GM21390 (cell line): Measurements from ENCODE around the gene ATG4A.

Source experiments
- ATAC-seq: cut with Tn5 transposase; IDR thresholded peaks from one replicate; pipeline ENCODE4 v1.9.1; 2021; ENCODE audit not compliant: unreplicated experiment

The ATG4A gene, protein sequence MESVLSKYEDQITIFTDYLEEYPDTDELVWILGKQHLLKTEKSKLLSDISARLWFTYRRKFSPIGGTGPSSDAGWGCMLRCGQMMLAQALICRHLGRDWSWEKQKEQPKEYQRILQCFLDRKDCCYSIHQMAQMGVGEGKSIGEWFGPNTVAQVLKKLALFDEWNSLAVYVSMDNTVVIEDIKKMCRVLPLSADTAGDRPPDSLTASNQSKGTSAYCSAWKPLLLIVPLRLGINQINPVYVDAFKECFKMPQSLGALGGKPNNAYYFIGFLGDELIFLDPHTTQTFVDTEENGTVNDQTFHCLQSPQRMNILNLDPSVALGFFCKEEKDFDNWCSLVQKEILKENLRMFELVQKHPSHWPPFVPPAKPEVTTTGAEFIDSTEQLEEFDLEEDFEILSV

DNA sequence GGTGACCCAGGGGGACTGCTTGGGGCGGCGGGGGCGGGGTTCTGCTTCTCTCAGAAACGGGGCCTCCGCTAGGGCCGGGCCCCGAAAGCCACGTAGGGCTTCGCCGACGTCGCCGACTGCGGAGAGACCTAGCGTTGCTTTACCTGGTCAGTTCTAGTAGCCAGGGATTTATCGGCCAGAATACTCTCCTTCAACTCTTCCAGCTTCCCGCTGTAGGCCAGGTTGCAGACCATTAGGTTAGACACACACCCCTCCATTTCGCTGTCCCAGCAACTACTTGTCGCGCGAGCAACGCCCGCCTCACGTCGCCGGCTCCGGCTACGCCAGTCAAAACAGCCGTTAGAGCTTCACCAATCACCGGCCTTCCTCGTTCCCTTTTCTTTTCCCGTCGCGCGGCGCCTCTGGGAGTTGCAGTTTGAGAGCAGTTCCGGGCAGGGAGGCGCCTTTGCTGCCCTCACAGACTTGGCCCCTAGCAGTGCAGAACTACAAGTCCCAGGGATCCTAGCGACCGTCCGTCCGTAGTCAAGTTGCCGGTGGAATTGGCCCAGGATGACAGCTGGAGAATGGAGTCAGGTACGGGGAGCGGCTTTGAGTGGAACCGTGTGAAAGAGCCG, at the start of gene ATG4A, which contains the start of gene PSMD10:
TSS of gene ATG4A (plus strand) at position 515 of the 614 bp plus-strand sequence. CDS start at position 564, 49 bp downstream.
TSS of gene PSMD10 (minus strand) at position 279 of the 614 bp plus-strand sequence. CDS start at position 257, 22 bp downstream.
- ATAC-seq, result peak; percentile 95

DNA sequence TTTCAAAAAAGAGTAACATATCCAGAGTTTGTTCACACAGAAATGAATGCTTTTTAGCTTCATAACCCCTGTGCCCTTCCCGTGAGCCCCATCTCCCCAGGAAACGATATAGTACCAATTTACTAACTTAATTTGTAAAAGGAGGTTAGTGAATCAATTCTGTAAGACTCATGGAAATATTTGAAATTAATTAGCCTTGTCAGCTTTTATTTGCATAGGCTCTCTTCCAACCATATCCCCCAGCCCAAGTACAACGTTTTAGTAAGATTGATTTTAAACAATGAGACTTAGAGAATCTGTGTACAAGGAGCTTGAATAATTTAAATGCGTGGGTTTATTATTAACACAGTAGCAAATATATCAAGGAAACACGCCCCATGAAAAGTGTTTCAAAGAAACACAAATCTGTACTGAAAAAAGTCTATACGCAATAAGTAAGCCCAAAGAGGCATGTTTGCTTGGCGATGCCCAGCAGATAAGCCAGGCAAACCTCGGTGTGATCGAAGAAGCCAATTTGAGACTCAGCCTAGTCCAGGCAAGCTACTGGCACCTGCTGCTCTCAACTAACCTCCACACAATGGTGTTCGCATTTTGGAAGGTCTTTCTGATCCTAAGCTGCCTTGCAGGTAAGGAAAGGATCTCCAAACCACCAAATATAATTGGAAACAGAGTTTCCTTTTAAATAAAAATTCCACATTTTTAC, 46.9 kb upstream of the ATG4A start, which contains the start of gene VSIG1:
TSS of gene VSIG1 (plus strand) at position 512 of the 703 bp plus-strand sequence. CDS start at position 578, 66 bp downstream.
- no peak for ATAC-seq

DNA sequence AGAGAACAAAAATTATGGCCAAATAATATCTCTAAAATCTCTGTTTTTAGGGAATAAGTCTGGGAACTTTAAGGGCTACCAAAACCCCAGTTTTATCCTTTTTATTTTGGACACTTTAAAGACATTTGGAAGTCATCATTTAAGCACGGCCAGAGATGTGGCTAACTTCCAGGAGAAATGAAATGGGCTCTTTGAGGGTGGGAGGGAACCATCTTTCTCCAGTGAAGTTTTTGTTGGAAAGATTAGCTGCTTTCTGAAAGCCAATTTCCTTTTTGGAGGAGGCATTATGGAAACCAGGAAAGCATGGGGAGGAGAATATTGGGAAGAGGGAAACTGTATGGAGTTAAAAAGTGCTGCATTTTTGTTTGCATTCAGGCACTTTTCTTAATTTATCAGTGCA, 41.9 kb upstream of the ATG4A start:
- ATAC-seq, result no peak

DNA sequence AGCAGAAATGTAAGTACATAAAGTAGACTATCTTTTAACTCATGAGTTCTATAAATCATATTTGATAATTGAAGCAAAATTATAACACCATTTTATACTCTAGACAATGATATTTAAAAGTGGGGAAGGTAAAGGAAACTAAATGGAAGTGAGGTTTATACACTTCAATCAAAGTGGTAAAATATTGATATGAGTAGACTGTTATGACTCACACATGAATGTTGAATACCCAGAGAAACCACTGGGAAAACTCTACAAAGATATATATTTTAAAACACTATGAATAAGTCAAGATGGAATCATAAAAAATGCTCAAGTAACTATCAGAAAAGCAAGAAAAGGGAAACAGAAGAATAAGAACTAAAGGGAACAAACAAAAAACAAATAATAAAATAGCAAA, 38.4 kb upstream of the ATG4A start:
- no peak for ATAC-seq

DNA sequence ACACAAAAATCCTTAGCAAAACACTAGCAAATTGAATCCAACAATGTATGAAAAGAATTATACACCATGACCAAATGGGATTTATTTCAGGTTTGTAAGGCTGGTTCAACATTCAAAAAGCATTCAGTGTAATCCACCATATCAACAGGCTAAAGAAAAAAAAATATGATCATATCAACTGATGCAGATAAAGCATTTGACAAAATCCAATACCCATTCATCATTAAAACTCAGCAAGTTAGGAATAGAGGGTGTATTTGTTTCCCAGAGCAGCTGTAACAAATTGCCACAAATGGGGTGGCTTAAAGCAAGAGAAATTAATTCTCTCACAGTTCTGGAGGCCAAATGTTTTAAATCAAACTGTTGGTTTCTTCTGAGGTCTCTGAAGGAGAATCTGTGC, 36.0 kb upstream of the ATG4A start:
- no peak for ATAC-seq

DNA sequence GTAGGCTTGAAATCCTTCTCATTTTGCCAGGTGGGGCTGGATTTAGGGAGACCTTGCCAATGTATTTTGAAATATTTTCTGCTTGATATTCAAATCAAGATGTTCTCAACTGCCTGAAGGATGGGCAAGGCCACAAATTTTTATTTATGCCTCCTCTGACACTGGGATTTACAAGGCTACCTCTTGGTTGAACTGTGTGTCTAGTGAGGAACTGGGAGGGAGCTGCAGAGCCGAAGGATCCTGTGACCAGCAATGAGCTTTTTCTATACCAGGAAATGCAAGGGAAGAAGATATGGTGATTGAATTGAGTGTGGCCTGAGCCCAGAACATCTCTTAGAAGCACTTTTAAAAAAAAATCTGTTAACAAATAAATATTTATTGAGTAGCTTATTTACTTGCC, 31.8 kb upstream of the ATG4A start:
- ATAC-seq, result no peak

DNA sequence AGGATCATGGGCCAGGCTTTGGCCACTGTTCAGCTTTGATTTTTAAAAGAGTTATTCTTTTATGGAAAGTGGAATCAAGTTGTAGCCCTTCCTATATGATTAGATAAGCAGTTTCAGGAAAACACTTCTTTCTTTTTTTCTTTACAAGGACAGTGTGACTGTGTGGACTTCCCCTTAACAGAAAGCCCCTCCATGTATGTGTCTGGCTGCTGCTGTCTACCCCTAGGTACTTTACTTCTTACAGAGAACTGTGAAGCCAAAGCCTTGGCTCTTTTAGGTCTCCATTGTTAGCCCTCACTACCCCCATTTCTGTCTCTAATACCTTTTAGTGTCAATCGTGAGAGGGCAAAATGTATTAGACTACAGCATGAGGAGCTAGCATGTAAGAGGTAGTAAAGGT, 27.6 kb upstream of the ATG4A start:
- no peak for ATAC-seq

DNA sequence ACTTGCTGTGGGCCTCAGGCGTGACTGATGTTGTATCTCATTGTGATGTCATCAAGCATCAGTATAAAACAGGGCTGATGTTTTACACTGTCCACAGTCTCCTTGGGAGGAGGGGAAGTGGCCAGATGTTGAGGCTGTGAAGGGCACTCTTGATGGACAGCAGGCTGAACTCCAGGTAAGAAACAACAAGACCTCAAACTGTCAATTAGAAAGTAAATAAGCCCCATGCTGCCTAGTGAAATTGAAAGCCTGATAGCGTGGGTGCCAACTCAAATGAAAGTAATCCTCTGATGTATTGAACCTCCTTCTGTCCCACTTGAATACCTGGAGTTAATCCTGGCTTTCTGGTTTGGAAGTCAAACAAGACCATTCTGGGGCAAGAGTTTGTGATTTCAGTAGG, 27.0 kb upstream of the ATG4A start:
- no peak for ATAC-seq

DNA sequence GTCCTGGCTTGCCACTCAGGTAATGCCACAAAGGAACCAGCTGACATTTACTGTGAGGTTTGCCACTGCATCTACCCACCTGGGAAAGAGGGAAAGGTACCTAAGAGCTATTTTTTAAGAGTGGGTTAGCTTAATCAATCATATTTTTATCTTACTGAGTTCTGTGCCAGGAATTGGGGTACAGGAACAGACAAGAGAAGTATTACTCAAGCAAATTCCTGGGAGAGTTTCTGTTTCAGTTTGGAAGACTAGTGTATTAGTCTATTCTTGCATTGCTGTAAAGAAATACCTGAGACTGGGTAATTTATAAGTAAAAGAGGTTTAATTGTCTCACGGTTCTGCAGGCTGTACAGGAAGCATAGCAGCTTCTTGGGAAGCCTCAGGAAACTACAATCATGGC, 23.5 kb upstream of the ATG4A start:
- no peak for ATAC-seq

DNA sequence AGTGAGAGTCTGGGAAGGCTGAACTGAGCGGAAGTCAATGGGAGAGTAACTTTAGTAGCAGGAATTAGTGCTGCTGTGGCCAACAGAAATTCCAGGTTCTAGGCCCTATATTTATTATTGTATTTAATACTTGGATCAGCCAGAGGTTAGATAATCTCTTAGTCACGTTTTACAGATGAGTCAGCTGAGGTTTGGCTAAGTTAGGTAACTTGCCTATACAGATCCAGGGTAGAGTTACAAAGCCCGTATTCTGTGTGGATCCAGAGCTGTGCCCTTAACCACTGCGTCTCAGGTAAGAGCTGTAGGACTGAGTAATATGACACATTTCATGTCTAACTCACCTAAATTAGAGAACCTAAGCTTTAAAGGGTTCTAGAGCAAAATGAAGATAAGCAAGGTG, 20.7 kb upstream of the ATG4A start:
- no peak for ATAC-seq

DNA sequence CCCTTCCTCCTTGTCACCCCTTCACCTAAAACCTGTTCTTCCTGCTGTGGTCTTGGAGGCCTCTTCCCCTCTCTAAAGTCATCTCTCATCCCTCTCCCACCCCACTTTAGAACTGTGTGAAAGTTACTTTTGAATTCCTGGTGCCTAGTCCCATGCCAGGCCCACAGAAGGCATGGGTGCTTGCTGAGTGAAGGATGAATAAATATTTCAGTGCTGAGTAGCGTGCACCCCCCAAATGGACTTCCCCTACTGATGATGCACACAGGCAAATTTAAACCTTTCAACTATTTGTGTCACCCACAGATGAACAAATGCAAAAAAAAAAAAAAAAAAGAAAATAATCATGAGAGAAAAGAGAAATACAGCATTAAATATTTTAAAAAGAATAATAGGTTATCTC, 20.0 kb upstream of the ATG4A start:
- ATAC-seq, result peak; percentile 13

DNA sequence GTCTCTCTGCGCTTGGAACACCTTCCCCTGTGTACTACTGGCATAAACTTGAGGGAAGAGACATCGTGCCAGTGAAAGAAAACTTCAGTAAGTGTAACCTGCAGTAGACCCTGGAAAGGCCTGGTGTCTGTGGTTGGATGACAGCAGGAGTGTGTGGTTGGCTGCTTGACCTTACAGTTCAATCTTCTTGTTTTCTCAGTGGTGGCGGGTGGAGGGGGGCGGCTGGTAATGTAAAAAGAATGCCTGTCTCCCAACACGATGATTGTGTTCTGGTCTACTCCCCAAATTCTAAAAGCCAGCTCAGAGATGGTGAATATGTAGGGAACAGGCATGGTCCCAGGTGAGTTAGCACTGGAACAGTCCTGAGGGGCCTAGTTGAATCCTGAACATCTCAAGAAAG, 18.8 kb upstream of the ATG4A start:
- ATAC-seq, result no peak

DNA sequence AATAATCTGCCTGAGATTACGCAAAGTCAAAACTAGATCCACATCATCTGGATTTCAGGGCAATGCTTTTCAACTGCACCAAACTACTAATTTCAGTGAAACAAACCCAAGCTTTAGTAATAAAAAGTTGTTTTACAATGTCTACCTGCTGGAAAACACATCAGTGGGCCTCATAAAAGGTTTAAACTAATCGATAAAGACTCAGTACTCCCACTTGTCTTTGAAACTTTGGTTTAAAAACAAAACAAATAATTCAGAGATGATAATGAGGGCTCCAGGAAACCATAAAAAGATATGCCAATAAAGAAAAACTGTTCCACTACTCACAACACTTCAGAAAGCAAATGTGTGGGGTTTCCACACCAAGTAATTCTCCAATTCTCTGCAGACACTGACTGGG, 10.5 kb upstream of the ATG4A start:
- ATAC-seq, result no peak

DNA sequence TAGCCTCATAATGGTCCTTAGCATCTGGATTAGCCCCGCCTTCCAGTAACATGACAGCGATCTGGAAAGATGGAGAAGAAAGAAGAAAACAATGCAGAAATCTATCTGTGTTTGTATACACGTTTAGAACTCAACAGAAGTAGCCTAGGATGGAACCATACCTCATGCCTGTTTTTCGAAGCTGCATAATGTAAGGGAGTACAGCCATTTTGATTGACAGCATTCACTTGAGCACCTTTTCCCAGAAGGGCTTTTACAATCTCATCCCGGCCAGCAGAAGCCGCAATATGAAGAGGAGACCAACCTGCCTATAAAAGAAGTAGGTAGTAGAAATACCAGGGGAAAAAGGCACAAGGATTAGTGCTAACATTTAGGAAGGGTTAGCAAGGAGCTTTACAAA, 3.8 kb upstream of the ATG4A start:
- ATAC-seq, result no peak

DNA sequence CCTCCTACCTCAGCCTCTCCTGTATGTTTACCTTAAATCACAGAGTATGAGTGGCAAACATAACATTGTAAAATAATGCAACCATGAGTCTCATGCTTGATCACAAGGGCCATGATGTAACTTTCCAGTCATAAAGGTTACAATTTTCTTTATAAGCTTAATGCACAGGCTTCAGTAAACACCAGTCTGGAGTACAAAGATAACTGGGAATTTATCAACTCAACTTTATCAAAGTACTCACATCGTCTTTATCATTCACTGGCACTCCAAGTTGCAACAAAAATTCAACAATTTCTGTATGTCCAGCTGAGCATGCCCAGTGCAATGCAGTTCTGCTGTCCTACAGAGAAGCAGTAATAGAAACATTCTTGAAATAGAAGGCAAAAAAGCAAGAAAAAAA, 3.1 kb upstream of the ATG4A start:
- no peak for ATAC-seq

DNA sequence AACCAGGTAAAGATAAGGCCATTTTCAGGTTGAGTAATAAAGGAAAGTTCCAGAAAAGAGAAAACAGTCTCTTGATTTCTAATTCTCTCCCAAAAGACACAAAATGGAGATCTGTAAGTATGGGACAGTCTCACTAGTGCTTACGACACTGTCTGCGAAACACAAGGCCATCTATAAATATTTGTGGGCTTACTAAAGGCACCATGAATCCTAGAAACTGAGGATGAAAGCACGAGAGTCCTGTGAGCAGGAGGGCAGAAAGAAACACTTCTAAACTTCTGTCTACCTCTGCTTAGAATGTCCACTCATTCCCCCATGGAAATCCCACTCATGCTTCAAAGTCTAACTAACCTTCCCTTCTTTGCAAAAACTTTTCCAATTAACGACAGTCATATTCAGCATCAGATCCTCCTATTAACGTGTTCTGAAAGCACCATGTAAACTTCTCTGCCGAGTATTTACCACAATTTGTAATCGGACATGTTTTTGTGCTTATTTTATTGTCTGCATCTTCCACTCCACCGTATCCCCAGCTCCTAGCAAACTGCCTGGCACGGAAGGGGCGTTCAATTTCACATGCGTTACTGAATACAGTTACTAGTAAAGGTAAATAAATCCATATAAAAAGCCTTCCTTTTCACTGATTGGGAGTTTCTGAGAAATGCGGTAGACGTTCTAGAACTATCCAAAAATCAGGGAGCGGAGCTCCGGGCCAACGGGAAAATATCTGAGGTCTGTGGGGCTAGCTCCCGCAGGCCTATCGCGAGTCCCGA, 901 bp upstream of the ATG4A start:
- peak; percentile 1 for ATAC-seq

DNA sequence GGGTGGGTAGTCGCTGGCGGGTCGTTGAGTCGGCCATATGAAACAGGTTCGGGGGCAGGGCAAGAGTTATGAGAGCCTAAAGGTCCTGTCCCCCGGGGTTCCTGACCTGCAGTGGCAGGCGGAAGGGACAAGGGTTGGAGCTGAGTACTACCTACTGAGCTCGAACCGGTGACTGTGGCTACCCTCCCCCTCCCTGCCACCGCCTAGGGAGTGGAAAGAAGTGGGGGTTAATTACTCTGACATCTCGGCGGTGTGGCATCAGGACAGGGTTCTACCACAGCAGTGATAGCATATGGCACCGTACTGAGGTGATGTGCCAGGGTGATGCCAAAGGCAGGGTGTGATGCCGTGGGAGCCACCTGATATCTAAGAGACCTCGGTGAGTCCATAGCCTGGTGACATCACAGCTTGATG, 307 bp downstream of the ATG4A start:
- peak; percentile 40 for ATAC-seq

DNA sequence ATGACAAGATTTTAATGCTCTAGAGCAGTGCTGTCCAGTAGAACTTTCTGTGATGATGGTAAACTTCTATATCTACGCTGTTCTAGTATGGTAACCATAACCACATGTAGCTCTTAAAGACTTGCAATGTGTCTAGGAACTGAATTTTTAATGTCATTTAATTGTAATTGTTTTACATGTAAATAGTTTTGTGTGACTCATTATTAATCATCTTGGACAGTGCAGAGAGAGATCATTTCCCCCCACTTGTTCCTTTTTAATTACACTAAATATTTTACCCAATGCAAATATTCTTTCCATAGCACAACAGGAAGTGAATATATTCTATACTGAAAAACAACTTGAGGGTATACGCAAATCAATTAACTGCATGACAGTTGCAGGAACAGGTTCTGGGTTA, 5.8 kb downstream of the ATG4A start:
- no peak for ATAC-seq

DNA sequence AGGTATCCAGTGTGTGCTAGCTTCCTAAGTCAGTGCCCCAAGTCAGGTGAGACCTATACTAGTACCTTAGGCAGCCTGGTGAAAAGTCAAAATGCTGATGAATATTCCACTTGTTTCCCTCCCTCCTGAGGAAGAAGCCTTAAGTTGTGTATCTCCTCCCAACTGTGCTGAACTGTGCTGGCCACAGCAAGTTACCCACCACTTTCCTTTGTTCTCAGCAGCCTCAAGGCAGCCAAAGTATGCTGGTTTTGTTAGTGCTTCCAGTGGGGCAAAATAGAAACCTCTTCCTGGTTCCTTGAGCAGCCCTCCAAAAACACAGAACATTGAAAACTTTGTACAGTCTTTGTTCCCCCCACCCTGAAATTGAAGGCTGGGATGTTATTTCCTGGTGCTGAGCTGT, 13.9 kb downstream of the ATG4A start:
- ATAC-seq, result no peak

DNA sequence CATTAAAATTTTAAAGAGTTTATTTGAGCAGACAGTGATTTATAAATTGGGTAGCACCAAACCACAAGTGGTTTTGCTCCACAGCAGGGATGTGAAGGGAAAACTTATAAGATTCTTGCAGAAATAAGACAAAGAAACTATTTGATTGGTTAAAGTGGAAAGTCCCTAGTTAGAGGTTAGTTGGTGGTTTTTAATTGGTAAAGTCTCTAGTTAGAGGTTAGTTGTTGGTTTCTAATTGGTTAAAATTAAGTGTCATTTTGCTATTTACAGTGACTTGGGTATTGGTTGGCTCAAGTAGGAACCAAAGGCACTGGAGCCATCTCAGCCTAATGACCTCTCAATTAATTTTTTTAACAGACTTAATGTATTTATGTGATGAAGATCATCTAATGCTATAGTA, 23.0 kb downstream of the ATG4A start:
- ATAC-seq, result no peak

DNA sequence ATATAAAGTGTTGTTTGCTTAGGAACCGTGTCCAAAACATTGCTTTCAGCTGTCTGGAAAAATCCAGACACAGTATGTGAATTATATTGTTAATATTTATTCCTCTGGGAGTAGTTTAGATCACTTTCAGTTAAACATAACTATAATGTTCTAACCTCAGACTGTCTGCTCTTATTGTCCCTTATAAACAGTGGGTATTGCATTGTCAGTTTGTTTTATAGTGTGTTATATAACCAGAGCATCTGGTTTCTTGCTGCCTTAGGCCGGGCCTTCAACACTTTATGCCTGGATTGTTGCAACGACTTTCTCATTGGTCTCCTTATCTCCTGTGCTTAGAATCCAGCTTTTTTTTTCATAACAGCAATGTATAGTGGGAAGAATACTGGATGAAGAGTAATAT, 26.4 kb downstream of the ATG4A start:
- ATAC-seq, result no peak
